PFSK-1 (cell line): ENCODE results near the gene MAEA.

Source experiments
- FOXP2 ChIP-seq: optimal IDR thresholded peaks from 2 replicates; pipeline ENCODE3; 2011; ENCODE audit warnings: borderline replicate concordance, control low read depth, inconsistent platforms; ENCODE audit not compliant: insufficient read depth; ENCODE audit errors: extremely low read length, extremely low read depth
- POLR2AphosphoS5 ChIP-seq: IDR thresholded peaks from 2 replicates; pipeline ENCODE4 v1.6.1; 2012; ENCODE audit warnings: low read depth, mild to moderate bottlenecking, control low read depth, low read length, moderate library complexity
- REST ChIP-seq, 2 experiments: IDR thresholded peaks; 2 replicates each; pipeline versions ENCODE4 v1.6.1 to v1.8.0; 2011 to 2012; ENCODE audit warnings: low read depth in 2 of 2, low read length in 2 of 2, control low read depth in 1 of 2, inconsistent platforms in 1 of 2, mild to moderate bottlenecking in 1 of 2, moderate library complexity in 1 of 2; ENCODE audit not compliant: insufficient read depth in 1 of 2
- TAF1 ChIP-seq: IDR thresholded peaks from 2 replicates; pipeline ENCODE4 v1.6.1; 2012; ENCODE audit warnings: low read length, control low read depth, borderline replicate concordance; ENCODE audit not compliant: insufficient read depth

GRCh38 chr4:1310031-1310795 is 20.5 kb downstream of the MAEA start:
- TF ChIP-seq TAF1 (no peak), POLR2AphosphoS5 (no peak), REST (IDR thresholded peaks at IDR 0.05; ENCODE audit: insufficient read depth in 1 of 2, low read depth in 2 of 2, low read length in 2 of 2) (no peak), FOXP2 (no peak)
